Bronchial epithelial cell (primary cell): ENCODE results near the gene PFN1. TPM values are rescaled to one million over a fixed set of nuclear protein-coding genes. Genes with fewer than 3 reads are reported as not detected.

Experiments used
- DNase-seq: peaks from one replicate; pipeline ENCODE4 v3.0.0-alpha.2; 2010; ENCODE audit warnings: low read depth
- FAIRE-seq: peaks from 2 replicates; lab custom pipeline; 2011; peaks lifted over from hg19 to GRCh38; lab: Jason Lieb, UNC
- H3K27me3 ChIP-seq: 2 replicates; pipeline ENCODE4 v1.5.1; 2011; ENCODE audit warnings: low read length; ENCODE audit not compliant: control insufficient read depth, insufficient read depth
- H3K36me3 ChIP-seq: 2 replicates; pipeline ENCODE4 v1.5.1; 2011; ENCODE audit warnings: low read length; ENCODE audit not compliant: control insufficient read depth, insufficient read depth
- H3K4me3 ChIP-seq: 2 replicates; pipeline ENCODE4 v1.5.1; 2011; ENCODE audit warnings: mild to moderate bottlenecking, low read depth, low read length, control low read depth
- CTCF ChIP-seq: IDR thresholded peaks from 2 replicates; pipeline ENCODE4 v1.5.1; 2011; ENCODE audit warnings: mild to moderate bottlenecking, moderate library complexity, low read length, control low read depth, inconsistent platforms; ENCODE audit not compliant: insufficient read depth, severe bottlenecking
- total RNA-seq: library from RNA; depleted of rRNA; stranded (reverse); fragments of >200 nt; gene quantifications from 2 replicates; pipeline ENCODE4 v1.2.1, GENCODE V29; 2014

The PFN1 gene
- total RNA-seq, 1 donor from 2014 or later = 440 TPM

- H3K36me3 ChIP-seq = peaks cover 21% of the 10 kb centered on the region
- H3K4me3 ChIP-seq = no peak overlapping the region
- TF ChIP-seq CTCF = no peak
- FAIRE-seq (no peak), DNase-seq (no peak)
- H3K27me3 ChIP-seq = no peaks in the 10 kb centered on the region
Observed at GRCh38 chr17:4938069-4938491, 10.2 kb downstream of the PFN1 start.

GRCh38 chr17:4937553-4937952 lies 10.8 kb downstream of the PFN1 start:
- no peak for FAIRE-seq
- Histone ChIP-seq H3K27me3 (no peaks in the 10 kb centered on the region), H3K4me3 (no peak overlapping the region), H3K36me3 (peaks cover 21% of the 10 kb centered on the region)
- TF ChIP-seq CTCF = no peak
- no peak for DNase-seq

- no peaks in the 10 kb centered on the region for H3K27me3 ChIP-seq
- FAIRE-seq = no peak
- DNase-seq = no peak
- no peak overlapping the region for H3K4me3 ChIP-seq
- peaks cover 18% of the 10 kb centered on the region for H3K36me3 ChIP-seq
- no peak for TF ChIP-seq CTCF
Observed at GRCh38 chr17:4936436-4936835, 11.9 kb downstream of the PFN1 start.

GRCh38 chr17:4935650-4936049 lies 12.7 kb downstream of the PFN1 start:
- Histone ChIP-seq H3K27me3 (no peaks in the 10 kb centered on the region), H3K4me3 (no peak overlapping the region), H3K36me3 (peaks cover 18% of the 10 kb centered on the region)
- FAIRE-seq = no peak
- no peak for TF ChIP-seq CTCF
- no peak for DNase-seq

GRCh38 chr17:4934173-4934979 lies 14.0 kb downstream of the PFN1 start:
- FAIRE-seq = no peak
- DNase-seq = peak; percentile 41

More at GRCh38 chr17:4934173-4934979, 14.0 kb downstream of the PFN1 start:
- Histone ChIP-seq H3K36me3 (peaks cover 18% of the 10 kb centered on the region), H3K4me3 (no peak overlapping the region), H3K27me3 (no peaks in the 10 kb centered on the region)
- TF ChIP-seq CTCF = peak; percentile 43
